Esophagus muscularis mucosa (tissue), 4 donors: ENCODE measurements around the gene VEZF1.

ENCODE experiments used
- EP300 ChIP-seq: sonication (generic); formaldehyde crosslinking; IDR thresholded peaks from one replicate; pipeline ENCODE4 v1.6.1; 2017; ENCODE audit warnings: antibody characterized with exemption
- POLR2A ChIP-seq: fragments of 450-650 bp; IDR thresholded peaks from one replicate; pipeline ENCODE4 v1.6.1; 2017; ENCODE audit warnings: antibody characterized with exemption, moderate library complexity, mild to moderate bottlenecking, low read depth
- POLR2AphosphoS5 ChIP-seq, 2 donors: sonication (generic); formaldehyde crosslinking; IDR thresholded peaks; one replicate each; pipeline ENCODE4 v1.6.1; 2017; ENCODE audit warnings: antibody characterized with exemption in 2 of 2
- TF ChIP-seq, protein P1 (sequence below), 3 experiments: fragments of 200-600 bp in 2 of 3; fragments of 450-650 bp in 1 of 3; sonication (generic) in 2 of 3; IDR thresholded peaks; one replicate each; pipeline ENCODE4 v1.5.1; 2017 to 2019; ENCODE audit warnings: antibody characterized with exemption in 3 of 3, mild to moderate bottlenecking in 2 of 3, moderate library complexity in 1 of 3

DNA sequence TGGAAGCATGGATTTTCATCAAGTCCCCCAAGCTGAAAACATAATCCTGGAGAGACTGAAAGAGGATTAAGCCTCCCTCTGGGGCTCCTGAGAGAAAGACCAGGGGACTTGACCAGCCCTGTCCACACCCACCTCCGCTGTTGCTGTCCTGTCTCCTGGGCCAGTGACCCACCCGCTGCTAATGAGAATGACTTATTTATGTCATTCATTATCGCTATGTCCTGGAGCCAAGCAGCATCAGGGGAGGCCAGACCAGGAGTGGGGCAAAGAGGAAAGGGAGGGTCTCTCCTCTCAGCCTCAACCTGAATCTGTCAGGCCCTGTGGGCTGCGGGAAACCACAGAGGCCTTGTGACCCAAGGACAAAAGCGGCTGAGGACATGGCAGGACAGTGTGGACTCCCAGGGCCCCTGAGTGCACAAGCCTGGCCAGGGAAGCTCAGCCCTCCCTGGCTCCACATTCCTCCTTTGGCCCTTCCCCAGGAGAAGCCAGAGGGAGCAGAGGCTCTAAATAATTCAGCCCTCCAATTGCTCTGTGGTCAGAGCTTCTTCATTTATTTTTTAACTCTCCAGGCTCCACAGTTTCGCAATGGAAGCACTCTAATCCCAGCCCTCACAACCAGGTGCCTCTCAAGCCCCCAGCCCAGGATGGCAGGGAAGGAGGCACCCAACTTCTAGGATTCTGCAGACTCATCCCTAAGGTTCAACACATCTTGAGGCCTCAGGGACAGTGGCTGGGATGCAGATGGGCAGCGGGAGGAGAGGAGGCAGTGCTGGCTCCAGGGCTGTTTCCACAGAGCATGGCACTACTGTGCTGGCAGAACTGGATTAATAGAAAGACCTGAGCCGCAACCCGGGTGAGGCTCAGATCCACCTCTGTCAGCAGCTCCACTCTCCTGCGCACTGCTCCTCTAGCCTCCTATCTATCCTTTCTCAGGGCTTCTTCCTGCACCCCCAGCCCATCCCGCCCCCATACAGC, 51.9 kb downstream of the VEZF1 start:
- TF ChIP-seq, protein P1, sequence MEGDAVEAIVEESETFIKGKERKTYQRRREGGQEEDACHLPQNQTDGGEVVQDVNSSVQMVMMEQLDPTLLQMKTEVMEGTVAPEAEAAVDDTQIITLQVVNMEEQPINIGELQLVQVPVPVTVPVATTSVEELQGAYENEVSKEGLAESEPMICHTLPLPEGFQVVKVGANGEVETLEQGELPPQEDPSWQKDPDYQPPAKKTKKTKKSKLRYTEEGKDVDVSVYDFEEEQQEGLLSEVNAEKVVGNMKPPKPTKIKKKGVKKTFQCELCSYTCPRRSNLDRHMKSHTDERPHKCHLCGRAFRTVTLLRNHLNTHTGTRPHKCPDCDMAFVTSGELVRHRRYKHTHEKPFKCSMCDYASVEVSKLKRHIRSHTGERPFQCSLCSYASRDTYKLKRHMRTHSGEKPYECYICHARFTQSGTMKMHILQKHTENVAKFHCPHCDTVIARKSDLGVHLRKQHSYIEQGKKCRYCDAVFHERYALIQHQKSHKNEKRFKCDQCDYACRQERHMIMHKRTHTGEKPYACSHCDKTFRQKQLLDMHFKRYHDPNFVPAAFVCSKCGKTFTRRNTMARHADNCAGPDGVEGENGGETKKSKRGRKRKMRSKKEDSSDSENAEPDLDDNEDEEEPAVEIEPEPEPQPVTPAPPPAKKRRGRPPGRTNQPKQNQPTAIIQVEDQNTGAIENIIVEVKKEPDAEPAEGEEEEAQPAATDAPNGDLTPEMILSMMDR (IDR thresholded peaks at IDR 0.05): no peak
- peak; percentile 50 to 54 for TF ChIP-seq POLR2AphosphoS5 (IDR thresholded peaks at IDR 0.05)
- TF ChIP-seq POLR2A: no peak
- no peak for TF ChIP-seq EP300
